CD14-positive monocyte (primary cell): Measurements from ENCODE around the gene IGF2BP3. TPM values are rescaled to one million over a fixed set of nuclear protein-coding genes. Genes with fewer than 3 reads are reported as not detected.
A peak's percentile ranks its signal among the peaks of the same experiment; 100 is the strongest.
"Not testable (repeated sequence)": the region's sequence is repeated elsewhere in the genome, so short reads cannot be mapped to it uniquely, and the experiment has no call there.

ENCODE experiments used
- DNase-seq, 3 donors: peaks; one replicate each; pipeline ENCODE4 v3.0.0-alpha.2; 2011 to 2022
- H2AFZ ChIP-seq: 2 replicates; pipeline ENCODE4 v1.6.0; 2012; ENCODE audit warnings: mild to moderate bottlenecking, low read depth, low read length, inconsistent platforms; ENCODE audit not compliant: insufficient read depth, poor library complexity, severe bottlenecking
- H3K27ac ChIP-seq, 2 donors: 1 replicate in 1 of 2; 2 replicates in 1 of 2; pipeline ENCODE4 v1.5.1; 2012 to 2013; ENCODE audit warnings: low read length in 2 of 2, control low read depth in 1 of 2, inconsistent platforms in 1 of 2, low read depth in 1 of 2, mild to moderate bottlenecking in 1 of 2
- H3K27me3 ChIP-seq, 2 donors: one replicate each; pipeline versions ENCODE4 v1.6.0 to v1.6.1; 2011 to 2013; ENCODE audit warnings: low read length in 2 of 2; ENCODE audit not compliant: control insufficient read depth in 2 of 2, insufficient read depth in 2 of 2
- H3K36me3 ChIP-seq, 2 donors: replicated peaks in 1 of 2; 1 replicate in 1 of 2; 2 replicates in 1 of 2; pipeline versions ENCODE4 v1.5.1 to v1.6.1; 2012 to 2013; ENCODE audit warnings: low read length in 2 of 2, control low read depth in 1 of 2, inconsistent platforms in 1 of 2, mild to moderate bottlenecking in 1 of 2; ENCODE audit not compliant: insufficient read depth in 2 of 2, control insufficient read depth in 1 of 2
- H3K4me1 ChIP-seq, 2 donors: 1 replicate in 1 of 2; 2 replicates in 1 of 2; pipeline versions ENCODE4 v1.5.1 to v1.6.1; 2012 to 2013; ENCODE audit warnings: low read length in 2 of 2, control low read depth in 1 of 2, inconsistent platforms in 1 of 2, mild to moderate bottlenecking in 1 of 2, moderate library complexity in 1 of 2; ENCODE audit not compliant: insufficient read depth in 2 of 2, control insufficient read depth in 1 of 2
- H3K4me2 ChIP-seq: replicated peaks from 2 replicates; pipeline ENCODE3; 2012; ENCODE audit warnings: low read length, moderate library complexity, mild to moderate bottlenecking; ENCODE audit not compliant: poor library complexity, severe bottlenecking; ENCODE audit errors: extremely low read depth
- H3K4me3 ChIP-seq, 3 experiments: fragments of 200-600 bp in 1 of 3; sonication (generic) in 1 of 3; replicated peaks in 1 of 3; 1 replicate in 2 of 3; 2 replicates in 1 of 3; pipeline ENCODE4 v1.5.1; 2011 to 2013; ENCODE audit warnings: low read length in 3 of 3, mild to moderate bottlenecking in 3 of 3, control low read depth in 2 of 3, low read depth in 2 of 3, inconsistent platforms in 1 of 3, moderate library complexity in 1 of 3
- H3K79me2 ChIP-seq: 2 replicates; pipeline ENCODE4 v1.6.0; 2012; ENCODE audit warnings: mild to moderate bottlenecking, control low read depth, inconsistent platforms, low read length, moderate library complexity; ENCODE audit not compliant: insufficient read depth
- H3K9ac ChIP-seq: 2 replicates; pipeline ENCODE4 v1.6.0; 2017; ENCODE audit warnings: low read length, mild to moderate bottlenecking; ENCODE audit not compliant: insufficient read depth, poor library complexity, severe bottlenecking
- H3K9me3 ChIP-seq, 2 donors: replicated peaks in 1 of 2; 1 replicate in 1 of 2; 2 replicates in 1 of 2; pipeline versions ENCODE4 v1.5.1 to v1.6.1; 2012 to 2013; ENCODE audit warnings: low read length in 2 of 2, control low read depth in 1 of 2; ENCODE audit not compliant: control insufficient read depth in 1 of 2, insufficient read depth in 1 of 2
- H4K20me1 ChIP-seq: 2 replicates; pipeline ENCODE4 v1.6.0; 2012; ENCODE audit warnings: mild to moderate bottlenecking, low read length, control low read depth, moderate library complexity; ENCODE audit not compliant: insufficient read depth
- H3K27ac Mint-ChIP-seq, 7 donors: one replicate each; pipeline ENCODE4 v1.8.0; 2020; ENCODE audit warnings: mild to moderate bottlenecking in 7 of 7, mixed read lengths in 7 of 7, moderate library complexity in 6 of 7, inconsistent platforms in 2 of 7
- H3K27me3 Mint-ChIP-seq, 3 donors: one replicate each; pipeline ENCODE4 v1.8.0; 2021 to 2022; ENCODE audit warnings: low read depth in 3 of 3, mild to moderate bottlenecking in 3 of 3, mixed read lengths in 3 of 3, moderate library complexity in 3 of 3, inconsistent platforms in 1 of 3
- H3K36me3 Mint-ChIP-seq, 2 donors: one replicate each; pipeline ENCODE4 v1.8.0; 2020; ENCODE audit warnings: mixed read lengths in 2 of 2, inconsistent platforms in 1 of 2, mild to moderate bottlenecking in 1 of 2
- H3K4me1 Mint-ChIP-seq: one replicate; pipeline ENCODE4 v1.8.0; 2020; ENCODE audit warnings: mild to moderate bottlenecking, mixed read lengths
- H3K4me3 Mint-ChIP-seq, 2 donors: one replicate each; pipeline ENCODE4 v1.8.0; 2020; ENCODE audit warnings: mild to moderate bottlenecking in 2 of 2, mixed read lengths in 2 of 2, moderate library complexity in 1 of 2
- H3K9me3 Mint-ChIP-seq, 7 donors: one replicate each; pipeline ENCODE4 v1.8.0; 2020 to 2022; ENCODE audit warnings: mixed read lengths in 7 of 7, mild to moderate bottlenecking in 6 of 7, moderate library complexity in 6 of 7, inconsistent platforms in 2 of 7
- WGBS: methylation state at CpG from one replicate; pipeline ENCODE4 v1.1.5; 2013; ENCODE audit warnings: missing lambda C conversion rate; ENCODE audit not compliant: insufficient coverage; 5-methylcytosine and 5-hydroxymethylcytosine counted together
- intact Hi-C, 2 donors: fragments of 100-400 bp; cut with micrococcal nuclease; formaldehyde crosslinking; loops; one replicate each; pipeline versions ENCODE4 v1.15.0 to v1.15.1; 2023
- polyA plus RNA-seq, 3 donors: library from polyadenylated mRNA; depleted of rRNA in 1 of 3; unstranded in 2 of 3; stranded (reverse) in 1 of 3; fragments of 300-500 nt in 2 of 3; fragments of >200 nt in 1 of 3; fragmentation: Illumina TruSeq in 2 of 3; gene quantifications; 1 replicate in 2 of 3; 2 replicates in 1 of 3; pipeline ENCODE4 v1.2.3, GENCODE V29; 2012 to 2021
- TF ChIP-seq, protein P1 (sequence below): fragments of 200-600 bp; IDR thresholded peaks from one replicate; pipeline ENCODE4 v1.8.0; 2022; ENCODE audit warnings: antibody characterized with exemption, mild to moderate bottlenecking

IGF2BP3 gene
- polyA plus RNA-seq, 3 donors = 0.60 to 5.3 (median 3.2) TPM

DNA sequence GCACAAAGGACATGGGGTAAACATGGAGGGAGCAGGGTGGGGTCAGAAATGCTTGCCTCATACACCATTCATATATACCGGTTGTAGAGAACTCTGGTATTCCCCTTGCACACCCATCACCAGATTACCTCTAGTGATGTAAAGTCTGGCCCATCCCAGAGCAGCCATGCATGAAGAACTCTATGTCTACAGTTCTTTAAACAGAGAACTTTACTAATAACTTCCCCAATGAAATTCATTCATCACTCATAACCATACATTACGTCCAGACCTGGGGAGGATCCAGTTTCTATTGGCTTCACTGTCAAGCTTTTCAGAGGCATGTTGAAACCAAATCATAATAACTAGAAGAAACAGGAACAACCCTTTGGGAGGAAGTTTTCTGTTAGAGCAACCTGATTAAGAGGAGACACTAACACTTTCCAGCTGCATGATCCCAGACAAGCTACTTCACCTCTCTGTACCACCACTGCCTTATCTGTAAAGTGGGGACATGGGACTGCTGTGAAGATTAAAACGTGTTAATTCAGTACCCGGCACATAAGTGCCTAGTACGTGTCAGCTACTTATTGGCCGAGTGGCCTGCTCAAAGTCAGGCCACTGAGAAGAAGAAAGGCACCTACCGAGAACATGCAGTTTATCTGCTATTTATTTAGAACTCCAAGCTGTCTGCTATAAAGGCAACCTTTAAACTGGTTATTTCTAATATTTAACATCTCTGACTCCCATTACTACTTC lies 59.7 kb downstream of the IGF2BP3 start:
- Mint-ChIP-seq H3K27me3 (peaks cover 0 to 11% (median 2%) of the 10 kb centered on the region in 3 donors), H3K9me3 (peaks cover 0 to 16% (median 6%) of the 10 kb centered on the region in 7 donors), H3K36me3 (no peaks in the 10 kb centered on the region), H3K27ac (no peak overlapping the region), H3K4me3 (no peak overlapping the region), H3K4me1 (peaks cover 8% of the 10 kb centered on the region)
- no peak overlapping the region for H3K4me2 ChIP-seq
- intact Hi-C loops = no loop called here
- no peak overlapping the region for H3K4me3 ChIP-seq
- H3K4me1 ChIP-seq = no peaks in the 10 kb centered on the region
- no peak overlapping the region for H3K9ac ChIP-seq
- no peak overlapping the region for H3K27ac ChIP-seq
- peak; percentile 11 to 19 (median 17) for DNase-seq
- H2AFZ ChIP-seq = no peak overlapping the region
- no peaks in the 10 kb centered on the region for H4K20me1 ChIP-seq
- H3K27me3 ChIP-seq = no peaks in the 10 kb centered on the region
- TF ChIP-seq, protein P1, sequence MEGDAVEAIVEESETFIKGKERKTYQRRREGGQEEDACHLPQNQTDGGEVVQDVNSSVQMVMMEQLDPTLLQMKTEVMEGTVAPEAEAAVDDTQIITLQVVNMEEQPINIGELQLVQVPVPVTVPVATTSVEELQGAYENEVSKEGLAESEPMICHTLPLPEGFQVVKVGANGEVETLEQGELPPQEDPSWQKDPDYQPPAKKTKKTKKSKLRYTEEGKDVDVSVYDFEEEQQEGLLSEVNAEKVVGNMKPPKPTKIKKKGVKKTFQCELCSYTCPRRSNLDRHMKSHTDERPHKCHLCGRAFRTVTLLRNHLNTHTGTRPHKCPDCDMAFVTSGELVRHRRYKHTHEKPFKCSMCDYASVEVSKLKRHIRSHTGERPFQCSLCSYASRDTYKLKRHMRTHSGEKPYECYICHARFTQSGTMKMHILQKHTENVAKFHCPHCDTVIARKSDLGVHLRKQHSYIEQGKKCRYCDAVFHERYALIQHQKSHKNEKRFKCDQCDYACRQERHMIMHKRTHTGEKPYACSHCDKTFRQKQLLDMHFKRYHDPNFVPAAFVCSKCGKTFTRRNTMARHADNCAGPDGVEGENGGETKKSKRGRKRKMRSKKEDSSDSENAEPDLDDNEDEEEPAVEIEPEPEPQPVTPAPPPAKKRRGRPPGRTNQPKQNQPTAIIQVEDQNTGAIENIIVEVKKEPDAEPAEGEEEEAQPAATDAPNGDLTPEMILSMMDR = no peak
- H3K79me2 ChIP-seq = no peaks in the 10 kb centered on the region
- H3K9me3 ChIP-seq = peaks cover 0 to 2% of the 10 kb centered on the region in 2 donors
- 64% methylated on average over 4 of the region's 7 CpGs for WGBS
- no peaks in the 10 kb centered on the region for H3K36me3 ChIP-seq

DNA sequence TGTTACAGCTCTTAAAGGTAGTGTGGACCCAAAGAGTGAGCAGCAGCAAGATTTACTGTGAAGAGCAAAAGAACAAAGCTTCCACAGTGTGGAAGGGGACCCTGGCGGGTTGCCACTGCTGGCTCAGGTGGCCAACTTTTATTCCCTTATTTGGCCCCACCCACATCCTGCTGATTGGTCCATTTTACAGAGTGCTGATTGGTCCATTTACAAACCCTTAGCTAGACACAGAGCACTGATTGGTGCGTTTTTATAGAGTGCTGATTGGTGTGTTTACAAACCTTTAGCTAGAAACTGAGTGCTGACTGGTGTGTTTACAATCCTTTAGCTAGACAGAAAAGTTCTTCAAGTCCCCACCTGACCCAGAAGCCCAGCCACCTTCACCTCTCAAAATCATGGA lies 63.7 kb downstream of the IGF2BP3 start:
- H2AFZ ChIP-seq, H3K36me3 Mint-ChIP-seq, H3K4me3 Mint-ChIP-seq, H4K20me1 ChIP-seq, H3K4me2 ChIP-seq, DNase-seq, H3K4me1 Mint-ChIP-seq, H3K27me3 ChIP-seq, H3K36me3 ChIP-seq, H3K9me3 ChIP-seq, H3K27me3 Mint-ChIP-seq, H3K79me2 ChIP-seq, H3K27ac ChIP-seq, intact Hi-C loops, H3K9ac ChIP-seq, H3K4me3 ChIP-seq, H3K4me1 ChIP-seq, H3K27ac Mint-ChIP-seq: not testable (repeated sequence)
- no CpG with 5 or more reads among the region's 2 CpGs for WGBS
- peaks cover 0 to 16% (median 6%) of the 10 kb centered on the region in 7 donors for H3K9me3 Mint-ChIP-seq
